KOPT-K1 (cell line): ENCODE measurements around the gene ITPR2.

Source experiments
- H3K27ac ChIP-seq: fragments of 200-600 bp; sonication (generic); 2 replicates; pipeline ENCODE4 v1.5.1; 2016; ENCODE audit warnings: antibody characterized with exemption, mild to moderate bottlenecking, low read depth, low read length; ENCODE audit not compliant: poor library complexity, severe bottlenecking
- H3K36me3 ChIP-seq: fragments of 200-600 bp; sonication (generic); 2 replicates; pipeline ENCODE4 v1.5.1; 2017; ENCODE audit warnings: antibody characterized with exemption, mild to moderate bottlenecking, low read length, moderate library complexity; ENCODE audit not compliant: insufficient read depth
- H3K9me3 ChIP-seq: fragments of 200-600 bp; sonication (generic); 2 replicates; pipeline ENCODE4 v1.5.1; 2017; ENCODE audit warnings: antibody characterized with exemption, low read length, mild to moderate bottlenecking; ENCODE audit not compliant: insufficient read depth, poor library complexity, severe bottlenecking

The ITPR2 gene

GRCh38 chr12:26857465-26858176 is 24.6 kb upstream of the ITPR2 start:
- Histone ChIP-seq H3K27ac (no peak overlapping the region), H3K36me3 (no peaks in the 10 kb centered on the region), H3K9me3 (peaks cover 6% of the 10 kb centered on the region)

DNA sequence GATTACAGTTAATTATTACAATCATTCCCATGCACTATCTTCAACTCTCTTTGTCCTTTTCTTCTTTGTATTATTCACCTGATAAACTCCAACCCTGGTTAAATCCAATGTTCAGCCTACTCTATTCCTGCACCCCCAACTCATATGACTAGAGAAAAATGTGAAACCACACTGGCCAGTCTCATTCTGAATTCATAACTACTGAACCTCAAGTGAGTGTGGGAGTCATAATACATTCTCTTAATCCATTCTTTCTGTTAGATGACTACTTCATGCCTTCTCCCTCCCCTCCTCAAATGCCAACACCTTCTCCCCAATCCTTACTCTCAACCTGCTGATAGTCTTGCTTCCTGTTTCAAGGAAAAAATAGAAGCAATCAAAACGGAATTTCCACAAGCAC is 22.3 kb upstream of the ITPR2 start:
- Histone ChIP-seq H3K27ac (no peak overlapping the region), H3K36me3 (no peaks in the 10 kb centered on the region), H3K9me3 (no peaks in the 10 kb centered on the region)

- Histone ChIP-seq H3K9me3 (no peaks in the 10 kb centered on the region), H3K36me3 (no peaks in the 10 kb centered on the region), H3K27ac (peak overlapping the region; percentile 48)
These were observed 21.0 kb upstream of the ITPR2 start for GRCh38 chr12:26854031-26854390.

GRCh38 chr12:26853303-26854030 is 20.5 kb upstream of the ITPR2 start:
- H3K27ac ChIP-seq = peak overlapping the region; percentile 48
- no peaks in the 10 kb centered on the region for H3K9me3 ChIP-seq
- no peaks in the 10 kb centered on the region for H3K36me3 ChIP-seq

GRCh38 chr12:26851031-26851809 is 18.2 kb upstream of the ITPR2 start:
- no peaks in the 10 kb centered on the region for H3K36me3 ChIP-seq
- no peak overlapping the region for H3K27ac ChIP-seq
- H3K9me3 ChIP-seq = no peaks in the 10 kb centered on the region

GRCh38 chr12:26848156-26848825 is 15.3 kb upstream of the ITPR2 start:
- no peaks in the 10 kb centered on the region for H3K9me3 ChIP-seq
- no peak overlapping the region for H3K27ac ChIP-seq
- H3K36me3 ChIP-seq = no peaks in the 10 kb centered on the region

DNA sequence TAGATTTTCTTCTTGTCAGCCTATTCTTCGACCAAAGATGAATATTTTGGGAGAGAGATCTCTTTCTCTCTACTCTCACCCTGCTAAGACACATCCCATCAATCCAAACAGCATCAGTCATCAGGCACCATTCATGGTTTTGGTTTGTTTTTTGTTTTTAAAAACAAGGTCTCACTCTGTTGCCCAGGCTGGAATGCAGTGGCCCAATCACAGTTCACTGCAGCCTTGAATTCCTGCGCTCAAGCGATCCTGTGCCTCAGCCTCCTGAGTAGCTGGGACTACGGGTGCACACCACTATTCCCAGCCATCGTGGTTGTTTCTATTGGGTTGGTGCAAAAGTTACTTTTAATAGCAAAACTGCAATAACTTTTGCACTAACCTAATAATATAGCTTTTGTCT is 14.4 kb upstream of the ITPR2 start:
- no peaks in the 10 kb centered on the region for H3K36me3 ChIP-seq
- H3K27ac ChIP-seq = no peak overlapping the region

GRCh38 chr12:26846416-26846815 is 13.4 kb upstream of the ITPR2 start:
- Histone ChIP-seq H3K9me3 (no peaks in the 10 kb centered on the region), H3K36me3 (no peaks in the 10 kb centered on the region), H3K27ac (peak overlapping the region; percentile 73)

More for the DNA sequence above, 14.4 kb upstream of the ITPR2 start:
- H3K9me3 ChIP-seq = no peaks in the 10 kb centered on the region

DNA sequence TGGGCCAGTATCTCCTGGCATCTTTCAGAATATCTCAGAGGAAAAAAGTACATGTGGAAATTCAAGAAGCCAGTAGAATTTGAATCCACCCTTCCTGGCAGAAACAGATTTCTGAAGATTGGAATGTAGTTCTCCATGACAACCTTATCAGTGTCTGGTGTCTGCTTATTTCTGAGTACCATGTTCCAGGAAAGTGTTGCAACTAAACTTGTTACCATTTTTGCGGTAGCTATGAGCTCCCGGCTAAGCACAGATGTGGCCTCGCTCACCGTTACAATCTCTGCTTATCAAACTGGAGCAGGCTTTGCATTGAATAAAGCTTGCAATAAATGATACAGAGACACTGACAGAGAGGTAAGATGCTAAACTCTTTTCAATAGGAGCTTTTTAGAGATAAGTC is 13.0 kb upstream of the ITPR2 start:
- H3K27ac ChIP-seq = peak overlapping the region; percentile 73

GRCh38 chr12:26845057-26845666 is 12.2 kb upstream of the ITPR2 start:
- Histone ChIP-seq H3K9me3 (no peaks in the 10 kb centered on the region), H3K27ac (peak overlapping the region; percentile 73), H3K36me3 (no peaks in the 10 kb centered on the region)

More for the DNA sequence above, 13.0 kb upstream of the ITPR2 start:
- Histone ChIP-seq H3K9me3 (no peaks in the 10 kb centered on the region), H3K36me3 (no peaks in the 10 kb centered on the region)

DNA sequence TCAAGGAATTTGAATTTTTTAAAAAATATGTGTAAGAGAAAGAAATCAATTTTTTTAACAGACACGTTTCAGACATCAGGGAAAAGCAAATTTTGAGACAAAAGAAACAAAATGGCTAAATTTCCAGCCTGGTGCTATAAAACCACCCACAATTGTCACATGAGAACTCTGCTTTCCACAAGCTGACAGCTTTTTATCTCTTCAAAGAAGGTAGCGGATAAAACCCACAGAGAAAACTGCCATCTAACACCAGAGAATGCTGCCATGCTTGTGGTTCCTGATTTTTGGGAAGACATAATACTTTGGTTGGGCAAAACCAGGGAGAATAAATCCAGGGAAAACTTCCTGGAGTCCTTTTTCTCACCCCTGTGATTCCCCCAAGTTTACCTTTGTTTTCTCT is 10.3 kb upstream of the ITPR2 start:
- Histone ChIP-seq H3K9me3 (no peaks in the 10 kb centered on the region), H3K36me3 (no peaks in the 10 kb centered on the region), H3K27ac (peak overlapping the region; percentile 79)

DNA sequence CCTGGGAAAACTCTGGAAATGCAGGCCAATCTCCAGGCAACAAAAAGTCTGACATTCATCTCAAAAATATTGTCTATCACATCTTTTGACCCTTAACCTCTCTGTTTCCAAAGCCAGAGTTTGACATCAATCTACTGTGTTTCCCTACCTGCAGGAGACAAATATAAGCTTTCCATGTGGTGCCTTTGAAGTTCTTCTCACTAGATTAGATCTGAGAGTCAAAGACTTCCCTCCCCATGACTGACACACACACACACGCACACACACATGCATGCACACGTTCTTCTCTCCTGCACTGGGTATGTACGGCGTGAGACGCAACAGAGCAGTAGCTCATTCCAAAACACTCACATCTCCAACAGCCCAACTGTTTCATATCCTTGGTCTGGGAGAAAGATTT is 8.1 kb upstream of the ITPR2 start:
- Histone ChIP-seq H3K36me3 (no peaks in the 10 kb centered on the region), H3K27ac (peak overlapping the region; percentile 31), H3K9me3 (no peaks in the 10 kb centered on the region)

- Histone ChIP-seq H3K27ac (peak overlapping the region; percentile 5), H3K36me3 (no peaks in the 10 kb centered on the region), H3K9me3 (no peaks in the 10 kb centered on the region)
These were observed 6.5 kb upstream of the ITPR2 start for GRCh38 chr12:26839512-26839911.

- Histone ChIP-seq H3K36me3 (no peaks in the 10 kb centered on the region), H3K27ac (no peak overlapping the region), H3K9me3 (no peaks in the 10 kb centered on the region)
These were observed 6.0 kb upstream of the ITPR2 start for GRCh38 chr12:26838888-26839416.
